GM23338 (cell line): ENCODE data around the gene PLPPR2.

ENCODE experiments used
- EZH2 ChIP-seq: fragments of 200-600 bp; sonication (generic); IDR thresholded peaks from one replicate; pipeline ENCODE4 v1.8.0; 2017; ENCODE audit warnings: antibody characterized with exemption, mild to moderate bottlenecking, low read depth; ENCODE audit not compliant: unreplicated experiment
- TF ChIP-seq, protein P1 (sequence below), 2 experiments: fragments of 200-600 bp in 1 of 2; sonication (generic) in 1 of 2; conservative IDR thresholded peaks; 2 replicates each; pipeline versions ENCODE4 v1.5.1 to v1.6.1; 2016 to 2017; ENCODE audit warnings: antibody characterized with exemption in 2 of 2, low read depth in 2 of 2, mild to moderate bottlenecking in 2 of 2, moderate library complexity in 1 of 2

DNA sequence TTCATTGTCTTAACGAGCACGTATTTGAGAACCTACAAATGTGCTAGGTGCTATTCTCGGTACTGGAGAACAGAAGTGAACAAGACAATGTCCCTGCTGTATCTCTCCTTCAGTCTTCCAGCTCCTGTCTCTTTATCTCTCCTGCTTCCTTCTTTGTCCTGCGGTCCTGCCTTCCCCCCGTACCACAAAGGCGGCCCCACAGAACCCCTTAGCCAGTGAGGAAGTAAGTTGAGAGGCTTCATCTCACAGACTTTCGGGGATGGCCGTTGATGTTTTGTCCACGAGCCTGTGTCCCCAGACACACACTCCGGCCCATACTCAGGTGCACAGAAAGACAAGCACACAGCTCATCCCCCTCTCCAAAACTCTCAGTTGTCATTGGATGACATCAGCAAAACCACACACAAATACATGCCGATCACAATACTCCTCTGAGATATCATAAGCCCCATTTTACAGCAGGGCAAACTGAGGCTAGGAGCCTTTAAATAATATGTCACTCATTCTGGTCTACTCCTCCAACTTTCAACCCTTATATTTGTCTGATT is 18.7 kb downstream of the PLPPR2 start:
- TF ChIP-seq, protein P1, sequence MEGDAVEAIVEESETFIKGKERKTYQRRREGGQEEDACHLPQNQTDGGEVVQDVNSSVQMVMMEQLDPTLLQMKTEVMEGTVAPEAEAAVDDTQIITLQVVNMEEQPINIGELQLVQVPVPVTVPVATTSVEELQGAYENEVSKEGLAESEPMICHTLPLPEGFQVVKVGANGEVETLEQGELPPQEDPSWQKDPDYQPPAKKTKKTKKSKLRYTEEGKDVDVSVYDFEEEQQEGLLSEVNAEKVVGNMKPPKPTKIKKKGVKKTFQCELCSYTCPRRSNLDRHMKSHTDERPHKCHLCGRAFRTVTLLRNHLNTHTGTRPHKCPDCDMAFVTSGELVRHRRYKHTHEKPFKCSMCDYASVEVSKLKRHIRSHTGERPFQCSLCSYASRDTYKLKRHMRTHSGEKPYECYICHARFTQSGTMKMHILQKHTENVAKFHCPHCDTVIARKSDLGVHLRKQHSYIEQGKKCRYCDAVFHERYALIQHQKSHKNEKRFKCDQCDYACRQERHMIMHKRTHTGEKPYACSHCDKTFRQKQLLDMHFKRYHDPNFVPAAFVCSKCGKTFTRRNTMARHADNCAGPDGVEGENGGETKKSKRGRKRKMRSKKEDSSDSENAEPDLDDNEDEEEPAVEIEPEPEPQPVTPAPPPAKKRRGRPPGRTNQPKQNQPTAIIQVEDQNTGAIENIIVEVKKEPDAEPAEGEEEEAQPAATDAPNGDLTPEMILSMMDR (conservative IDR thresholded peaks at IDR 0.05; ENCODE audit: low read depth in 2 of 2): no peak
- no peak for TF ChIP-seq EZH2
